Chondrocyte (in vitro differentiated cells): ENCODE results near the gene DGKD. TPM values are rescaled to one million over a fixed set of nuclear protein-coding genes. Genes with fewer than 3 reads are reported as not detected.

Experiments used
- DNase-seq: peaks from one replicate; pipeline ENCODE4 v3.0.0; 2021; ENCODE audit warnings: mixed read lengths, low spot score
- H3K27ac Mint-ChIP-seq: one replicate; pipeline ENCODE4 v1.8.0; 2021; ENCODE audit warnings: mild to moderate bottlenecking, moderate library complexity, mixed read lengths; ENCODE audit not compliant: unreplicated experiment
- H3K27me3 Mint-ChIP-seq: 2 replicates; pipeline ENCODE4 v1.8.0; 2021; ENCODE audit warnings: low read depth, mixed read lengths
- H3K36me3 Mint-ChIP-seq: 2 replicates; pipeline ENCODE4 v1.8.0; 2021; ENCODE audit warnings: low read depth, mixed read lengths
- H3K4me1 Mint-ChIP-seq: 2 replicates; pipeline ENCODE4 v1.8.0; 2021; ENCODE audit warnings: low read depth, mild to moderate bottlenecking, mixed read lengths
- H3K4me3 Mint-ChIP-seq: one replicate; pipeline ENCODE4 v1.8.0; 2021; ENCODE audit warnings: mild to moderate bottlenecking, moderate library complexity, mixed read lengths; ENCODE audit not compliant: unreplicated experiment
- H3K9me3 Mint-ChIP-seq: 2 replicates; pipeline ENCODE4 v1.8.0; 2021; ENCODE audit warnings: low read depth, mixed read lengths
- CTCF ChIP-seq: fragments of 200-600 bp; sonication (generic); IDR thresholded peaks from 2 replicates; pipeline ENCODE4 v1.5.0; 2021; ENCODE audit warnings: antibody characterized with exemption, mild to moderate bottlenecking, moderate library complexity
- total RNA-seq: library from RNA; stranded (reverse); gene quantifications from 3 replicates; pipeline ENCODE4 v1.2.1, GENCODE V29; 2021

The DGKD gene
- total RNA-seq, 1 donor from 2014 or later, result 66.3 TPM

DNA sequence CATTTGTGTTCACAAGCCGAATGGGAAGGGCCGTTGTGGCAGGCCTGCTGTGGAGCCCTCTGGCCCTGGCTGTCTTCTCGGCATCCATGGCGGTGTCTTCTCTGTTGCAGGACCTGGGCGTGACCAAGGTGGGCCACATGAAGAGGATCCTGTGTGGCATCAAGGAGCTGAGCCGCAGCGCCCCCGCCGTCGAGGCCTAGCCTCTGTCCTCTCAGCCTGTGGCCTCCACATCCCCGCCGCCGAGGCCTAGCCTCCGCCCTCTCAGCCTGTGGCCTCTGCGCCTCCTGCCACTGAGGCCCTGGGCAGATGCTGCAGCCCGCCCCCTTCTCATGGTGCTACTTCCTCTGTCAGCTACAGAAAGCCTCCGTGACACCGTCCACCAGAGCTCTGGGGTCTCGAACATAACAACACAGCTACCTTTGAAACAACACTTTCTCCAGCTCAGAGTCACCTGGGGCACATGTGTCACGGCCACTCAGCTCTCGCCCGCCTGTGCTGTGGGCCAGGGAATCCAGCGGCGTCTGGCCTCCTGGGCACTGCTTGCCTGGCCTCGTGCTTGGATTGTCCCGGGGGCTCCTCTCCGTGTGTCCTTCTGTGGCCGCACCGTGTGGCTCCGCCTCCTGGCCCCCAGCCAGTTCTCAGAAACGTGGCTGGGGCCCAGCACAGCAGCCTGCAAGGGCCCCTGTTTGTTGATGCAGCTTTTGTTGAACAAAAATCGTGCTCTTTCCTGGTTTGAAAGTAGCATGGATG, 115.1 kb downstream of the DGKD start:
- TF ChIP-seq CTCF, result no peak
- H3K27ac Mint-ChIP-seq, result no peak overlapping the region
- peak; percentile 84 for DNase-seq
- no peak overlapping the region for H3K4me3 Mint-ChIP-seq
- H3K4me1 Mint-ChIP-seq, result peaks cover 7% of the 10 kb centered on the region
- no peaks in the 10 kb centered on the region for H3K27me3 Mint-ChIP-seq
- H3K36me3 Mint-ChIP-seq, result peaks cover 33% of the 10 kb centered on the region
- no peaks in the 10 kb centered on the region for H3K9me3 Mint-ChIP-seq

GRCh38 chr2:233470011-233470687, 115.9 kb downstream of the DGKD start:
- Mint-ChIP-seq H3K36me3 (peaks cover 33% of the 10 kb centered on the region), H3K9me3 (no peaks in the 10 kb centered on the region), H3K4me1 (peaks cover 14% of the 10 kb centered on the region), H3K27ac (no peak overlapping the region), H3K27me3 (no peaks in the 10 kb centered on the region), H3K4me3 (no peak overlapping the region)
- peak; percentile 85 for DNase-seq
- TF ChIP-seq CTCF, result no peak

- Mint-ChIP-seq H3K27ac (peak overlapping the region; percentile 43), H3K4me3 (no peak overlapping the region), H3K27me3 (no peaks in the 10 kb centered on the region), H3K36me3 (peaks cover 33% of the 10 kb centered on the region), H3K4me1 (peaks cover 19% of the 10 kb centered on the region), H3K9me3 (no peaks in the 10 kb centered on the region)
- DNase-seq, result no peak
- TF ChIP-seq CTCF, result no peak
These were observed 116.5 kb downstream of the DGKD start for GRCh38 chr2:233470839-233471238.

DNA sequence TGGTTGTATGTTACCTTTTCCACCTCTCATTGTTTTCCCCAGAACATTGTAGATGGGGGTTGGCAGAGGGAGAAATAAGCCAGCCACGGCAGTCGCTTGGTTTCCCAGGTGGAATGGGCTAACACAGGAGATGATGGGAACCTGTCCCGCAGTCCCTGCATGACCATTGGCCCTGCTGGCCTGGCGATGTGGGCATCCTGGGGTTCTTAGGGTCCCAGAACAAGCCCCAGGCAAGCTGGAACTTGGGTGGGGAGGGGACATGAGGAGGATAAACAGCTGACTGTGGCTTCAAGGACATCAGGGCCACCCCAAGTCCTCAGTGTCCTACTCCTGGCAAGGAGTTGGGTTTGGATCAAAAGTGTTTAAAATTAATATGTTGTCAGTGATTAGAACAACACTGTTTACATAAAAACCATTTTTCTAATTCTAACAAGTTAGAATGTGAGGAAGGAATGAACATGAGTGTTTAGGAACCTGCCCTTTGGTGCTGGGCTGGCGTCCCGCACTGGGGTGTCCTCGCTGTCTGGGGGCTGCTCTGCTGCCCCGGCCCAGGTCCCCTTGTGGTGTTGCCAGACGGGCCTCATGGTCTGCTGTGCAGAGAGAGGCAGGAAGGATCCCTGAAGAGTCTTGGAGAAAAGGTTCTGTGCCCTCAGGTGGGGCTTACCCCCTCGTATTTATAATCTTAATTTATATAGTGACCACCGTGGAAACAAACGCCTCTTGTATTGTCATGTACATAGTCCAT, 117.2 kb downstream of the DGKD start:
- Mint-ChIP-seq H3K9me3 (no peaks in the 10 kb centered on the region), H3K36me3 (peaks cover 31% of the 10 kb centered on the region), H3K4me3 (no peak overlapping the region), H3K27ac (no peak overlapping the region), H3K27me3 (no peaks in the 10 kb centered on the region), H3K4me1 (peaks cover 19% of the 10 kb centered on the region)
- no peak for DNase-seq
- TF ChIP-seq CTCF, result no peak

DNA sequence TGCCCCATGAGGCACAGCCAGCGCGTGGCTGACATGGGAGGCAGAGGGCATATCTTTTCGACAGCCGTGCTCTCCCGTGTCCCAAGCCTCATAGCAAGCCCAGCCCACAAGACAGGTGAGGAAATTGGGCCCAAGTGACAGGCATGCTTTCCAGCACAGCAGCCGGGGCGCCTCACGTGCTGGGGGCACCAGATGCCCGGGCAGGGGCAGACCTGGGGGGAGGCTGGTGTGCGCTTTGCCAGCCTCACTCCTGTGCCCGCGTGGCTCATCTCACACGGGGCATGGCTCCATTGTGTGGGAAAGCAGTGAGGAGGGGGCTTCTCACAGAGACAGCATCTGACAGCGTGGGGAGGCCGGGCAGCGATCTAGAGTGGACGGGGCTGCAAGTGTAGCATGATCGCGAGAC, 119.1 kb downstream of the DGKD start:
- Mint-ChIP-seq H3K9me3 (no peaks in the 10 kb centered on the region), H3K36me3 (peaks cover 27% of the 10 kb centered on the region), H3K4me3 (no peak overlapping the region), H3K27ac (no peak overlapping the region), H3K4me1 (peaks cover 19% of the 10 kb centered on the region), H3K27me3 (no peaks in the 10 kb centered on the region)
- DNase-seq, result no peak
- no peak for TF ChIP-seq CTCF
